HG03378 (cell line): Measurements from ENCODE around the gene C20orf204.

ENCODE experiments used
- ATAC-seq: cut with Tn5 transposase; IDR thresholded peaks from one replicate; pipeline ENCODE4 v1.9.1; 2021; ENCODE audit warnings: mild to moderate bottlenecking, moderate library complexity; ENCODE audit not compliant: unreplicated experiment

C20orf204 gene

GRCh38 chr20:64041040-64041780 lies 5.2 kb downstream of the C20orf204 start:
- ATAC-seq = no peak

- no peak for ATAC-seq
Measured at GRCh38 chr20:64041781-64042053, 5.7 kb downstream of the C20orf204 start.

- ATAC-seq = no peak
Measured at GRCh38 chr20:64042054-64042781, 6.2 kb downstream of the C20orf204 start.

GRCh38 chr20:64043768-64044167 lies 7.8 kb downstream of the C20orf204 start:
- no peak for ATAC-seq

GRCh38 chr20:64044484-64045247 lies 8.7 kb downstream of the C20orf204 start:
- no peak for ATAC-seq

GRCh38 chr20:64045346-64046011 lies 9.5 kb downstream of the C20orf204 start:
- ATAC-seq = no peak

GRCh38 chr20:64047046-64047389 lies 11.0 kb downstream of the C20orf204 start:
- no peak for ATAC-seq

- no peak for ATAC-seq
Measured at GRCh38 chr20:64047968-64048401, 12.0 kb downstream of the C20orf204 start.

- no peak for ATAC-seq
Measured at GRCh38 chr20:64048402-64049044, 12.5 kb downstream of the C20orf204 start.

GRCh38 chr20:64049060-64049877 lies 13.3 kb downstream of the C20orf204 start, which contains the start of gene SOX18:
TSS of gene SOX18 (minus strand) at chr20:64049639. CDS start at chr20:64049516, 123 bp downstream.
- ATAC-seq = no peak

GRCh38 chr20:64049878-64050260 lies 13.9 kb downstream of the C20orf204 start:
- ATAC-seq = no peak

GRCh38 chr20:64050261-64051032 lies 14.5 kb downstream of the C20orf204 start:
- no peak for ATAC-seq

GRCh38 chr20:64051033-64051452 lies 15.1 kb downstream of the C20orf204 start:
- no peak for ATAC-seq

GRCh38 chr20:64051561-64052325 lies 15.8 kb downstream of the C20orf204 start:
- no peak for ATAC-seq

- ATAC-seq = no peak
Measured at GRCh38 chr20:64052326-64052722, 16.3 kb downstream of the C20orf204 start.

GRCh38 chr20:64052987-64053840 lies 17.2 kb downstream of the C20orf204 start:
- ATAC-seq = no peak

GRCh38 chr20:64053841-64054661 lies 18.1 kb downstream of the C20orf204 start:
- ATAC-seq = no peak
